Measurements from ENCODE around the gene MBTPS1.
A peak's percentile ranks its signal among the peaks of the same experiment; 100 is the strongest.

Gene MBTPS1

GRCh38 chr16:84049403-84050060 is 67.2 kb downstream of the MBTPS1 start:
- DNase-seq = peak; percentile 32

GRCh38 chr16:84048871-84049270 is 67.9 kb downstream of the MBTPS1 start:
- DNase-seq = no peak

- no peak for DNase-seq
Measured at GRCh38 chr16:84048270-84048669, 68.5 kb downstream of the MBTPS1 start.

GRCh38 chr16:84047626-84048025 is 69.1 kb downstream of the MBTPS1 start:
- no peak for DNase-seq

GRCh38 chr16:84047206-84047605 is 69.5 kb downstream of the MBTPS1 start:
- DNase-seq = no peak

GRCh38 chr16:84045818-84046470 is 70.8 kb downstream of the MBTPS1 start:
- DNase-seq = no peak

- DNase-seq = no peak
Measured at GRCh38 chr16:84045001-84045817, 71.5 kb downstream of the MBTPS1 start.

- DNase-seq = no peak
Measured at GRCh38 chr16:84044118-84044488, 72.6 kb downstream of the MBTPS1 start.

- DNase-seq = no peak
Measured at GRCh38 chr16:84043486-84044117, 73.1 kb downstream of the MBTPS1 start.

- DNase-seq = no peak
Measured at GRCh38 chr16:84042879-84043485, 73.8 kb downstream of the MBTPS1 start.

GRCh38 chr16:84042308-84042878 is 74.3 kb downstream of the MBTPS1 start, which contains the start of gene SLC38A8:
Gene SLC38A8, minus strand, starts transcription at chr16:84042795. Its CDS starts 638 bp downstream, at chr16:84042157.
- DNase-seq = no peak

- DNase-seq = no peak
Measured at GRCh38 chr16:84041881-84042280, 74.9 kb downstream of the MBTPS1 start.

- DNase-seq = no peak
Measured at GRCh38 chr16:84040823-84041820, 75.6 kb downstream of the MBTPS1 start.

- DNase-seq = no peak
Measured at GRCh38 chr16:84040226-84040822, 76.4 kb downstream of the MBTPS1 start.

GRCh38 chr16:84039696-84040095 is 77.0 kb downstream of the MBTPS1 start:
- no peak for DNase-seq

GRCh38 chr16:84038469-84038868 is 78.3 kb downstream of the MBTPS1 start:
- DNase-seq = no peak

GRCh38 chr16:84036982-84037425 is 79.7 kb downstream of the MBTPS1 start:
- no peak for DNase-seq

- DNase-seq = no peak
Measured at GRCh38 chr16:84036131-84036530, 80.6 kb downstream of the MBTPS1 start.

- DNase-seq = no peak
Measured at GRCh38 chr16:84034516-84034915, 82.2 kb downstream of the MBTPS1 start.

All from midbrain (tissue), 1 donor.